Measurements from ENCODE around the gene ETFDH.
A peak's percentile ranks its signal among the peaks of the same experiment; 100 is the strongest.
"Not testable (repeated sequence)": the region's sequence is repeated elsewhere in the genome, so short reads cannot be mapped to it uniquely, and the experiment has no call there.

ETFDH gene

GRCh38 chr4:158671665-158671914, 506 bp upstream of the ETFDH start, which contains the start of gene C4orf46:
Gene C4orf46, minus strand, starts transcription at chr4:158671887. Its CDS starts 86 bp downstream, at chr4:158671801.
- in situ Hi-C loops (cut with HindIII; ENCODE audit: low pct_ligation_motif_present, low pct_unique_long_range_greater_than_20kb, low sequenced_read_pairs) = no loop called here
- no peak for DNase-seq

GRCh38 chr4:158673633-158674032, 1.5 kb downstream of the ETFDH start:
- DNase-seq = no peak
- in situ Hi-C loops (cut with HindIII; ENCODE audit: low pct_ligation_motif_present, low pct_unique_long_range_greater_than_20kb, low sequenced_read_pairs) = no loop called here

GRCh38 chr4:158676076-158676475, 4.0 kb downstream of the ETFDH start:
- DNase-seq = no peak
- in situ Hi-C loops (cut with HindIII; ENCODE audit: low pct_ligation_motif_present, low pct_unique_long_range_greater_than_20kb, low sequenced_read_pairs) = no loop called here

- no peak for DNase-seq
- in situ Hi-C loops (cut with HindIII; ENCODE audit: low pct_ligation_motif_present, low pct_unique_long_range_greater_than_20kb, low sequenced_read_pairs) = no loop called here
Measured at GRCh38 chr4:158678767-158679166, 6.7 kb downstream of the ETFDH start.

- in situ Hi-C loops (cut with HindIII; ENCODE audit: low pct_ligation_motif_present, low pct_unique_long_range_greater_than_20kb, low sequenced_read_pairs) = no loop called here
- no peak for DNase-seq
Measured at GRCh38 chr4:158681629-158682028, 9.5 kb downstream of the ETFDH start.

- no peak for DNase-seq
- in situ Hi-C loops (cut with HindIII; ENCODE audit: low pct_ligation_motif_present, low pct_unique_long_range_greater_than_20kb, low sequenced_read_pairs) = no loop called here
Measured at GRCh38 chr4:158682066-158682465, 10.0 kb downstream of the ETFDH start.

- no peak for DNase-seq
- in situ Hi-C loops (cut with HindIII; ENCODE audit: low pct_ligation_motif_present, low pct_unique_long_range_greater_than_20kb, low sequenced_read_pairs) = no loop called here
Measured at GRCh38 chr4:158688813-158689212, 16.7 kb downstream of the ETFDH start.

- in situ Hi-C loops (cut with HindIII; ENCODE audit: low pct_ligation_motif_present, low pct_unique_long_range_greater_than_20kb, low sequenced_read_pairs) = no loop called here
- DNase-seq = no peak
Measured at GRCh38 chr4:158704274-158704673, 32.2 kb downstream of the ETFDH start.

GRCh38 chr4:158710814-158711213, 38.7 kb downstream of the ETFDH start:
- in situ Hi-C loops (cut with HindIII; ENCODE audit: low pct_ligation_motif_present, low pct_unique_long_range_greater_than_20kb, low sequenced_read_pairs) = no loop called here
- no peak for DNase-seq

- DNase-seq; in situ Hi-C loops (cut with HindIII; ENCODE audit: low pct_ligation_motif_present, low pct_unique_long_range_greater_than_20kb, low sequenced_read_pairs): not testable (repeated sequence)
Measured at GRCh38 chr4:158712622-158713021, 40.5 kb downstream of the ETFDH start.

- in situ Hi-C loops (cut with HindIII; ENCODE audit: low pct_ligation_motif_present, low pct_unique_long_range_greater_than_20kb, low sequenced_read_pairs) = no loop called here
- no peak for DNase-seq
Measured at GRCh38 chr4:158714937-158715336, 42.8 kb downstream of the ETFDH start.

GRCh38 chr4:158715802-158716201, 43.7 kb downstream of the ETFDH start:
- DNase-seq = no peak
- in situ Hi-C loops (cut with HindIII; ENCODE audit: low pct_ligation_motif_present, low pct_unique_long_range_greater_than_20kb, low sequenced_read_pairs) = no loop called here

- DNase-seq = no peak
- in situ Hi-C loops (cut with HindIII; ENCODE audit: low pct_ligation_motif_present, low pct_unique_long_range_greater_than_20kb, low sequenced_read_pairs) = no loop called here
Measured at GRCh38 chr4:158721680-158722079, 49.6 kb downstream of the ETFDH start.

- peak; percentile 20 for DNase-seq
- in situ Hi-C loops (cut with HindIII; ENCODE audit: low pct_ligation_motif_present, low pct_unique_long_range_greater_than_20kb, low sequenced_read_pairs) = no loop called here
Measured at GRCh38 chr4:158722291-158722916, 50.3 kb downstream of the ETFDH start.

GRCh38 chr4:158722917-158723793, 51.1 kb downstream of the ETFDH start, which contains the start of gene PPID:
Gene PPID, minus strand, starts transcription at chr4:158723396. Its CDS starts 108 bp downstream, at chr4:158723288.
- peak; percentile 81 for DNase-seq
- in situ Hi-C loops (cut with HindIII; ENCODE audit: low pct_ligation_motif_present, low pct_unique_long_range_greater_than_20kb, low sequenced_read_pairs) = no loop called here

- in situ Hi-C loops (cut with HindIII; ENCODE audit: low pct_ligation_motif_present, low pct_unique_long_range_greater_than_20kb, low sequenced_read_pairs) = no loop called here
- no peak for DNase-seq
Measured at GRCh38 chr4:158724637-158725036, 52.5 kb downstream of the ETFDH start.

GRCh38 chr4:158726633-158727032, 54.5 kb downstream of the ETFDH start:
- DNase-seq = no peak
- in situ Hi-C loops (cut with HindIII; ENCODE audit: low pct_ligation_motif_present, low pct_unique_long_range_greater_than_20kb, low sequenced_read_pairs) = no loop called here

GRCh38 chr4:158728236-158728635, 56.1 kb downstream of the ETFDH start:
- no peak for DNase-seq
- in situ Hi-C loops (cut with HindIII; ENCODE audit: low pct_ligation_motif_present, low pct_unique_long_range_greater_than_20kb, low sequenced_read_pairs) = no loop called here

- peak; percentile 62 for DNase-seq
- in situ Hi-C loops (cut with HindIII; ENCODE audit: low pct_ligation_motif_present, low pct_unique_long_range_greater_than_20kb, low sequenced_read_pairs) = no loop called here
Measured at GRCh38 chr4:158729716-158730559, 57.8 kb downstream of the ETFDH start.

All from ACHN (cell line).